NCI-H128 (cell line): ENCODE measurements around the gene BRAP.
"Not testable (repeated sequence)": the region's sequence is repeated elsewhere in the genome, so short reads cannot be mapped to it uniquely, and the experiment has no call there.

Source experiments
- DNase-seq: peaks from one replicate; lab custom pipeline; 2025; ENCODE audit not compliant: unreplicated experiment; lab: John Stamatoyannopoulos, UW

BRAP gene, protein sequence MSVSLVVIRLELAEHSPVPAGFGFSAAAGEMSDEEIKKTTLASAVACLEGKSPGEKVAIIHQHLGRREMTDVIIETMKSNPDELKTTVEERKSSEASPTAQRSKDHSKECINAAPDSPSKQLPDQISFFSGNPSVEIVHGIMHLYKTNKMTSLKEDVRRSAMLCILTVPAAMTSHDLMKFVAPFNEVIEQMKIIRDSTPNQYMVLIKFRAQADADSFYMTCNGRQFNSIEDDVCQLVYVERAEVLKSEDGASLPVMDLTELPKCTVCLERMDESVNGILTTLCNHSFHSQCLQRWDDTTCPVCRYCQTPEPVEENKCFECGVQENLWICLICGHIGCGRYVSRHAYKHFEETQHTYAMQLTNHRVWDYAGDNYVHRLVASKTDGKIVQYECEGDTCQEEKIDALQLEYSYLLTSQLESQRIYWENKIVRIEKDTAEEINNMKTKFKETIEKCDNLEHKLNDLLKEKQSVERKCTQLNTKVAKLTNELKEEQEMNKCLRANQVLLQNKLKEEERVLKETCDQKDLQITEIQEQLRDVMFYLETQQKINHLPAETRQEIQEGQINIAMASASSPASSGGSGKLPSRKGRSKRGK

GRCh38 chr12:111685811-111686573 lies at the start of gene BRAP, which contains the start of gene ACAD10:
BRAP (minus strand) TSS chr12:111685956; CDS start chr12:111685792, 164 bp downstream.
ACAD10 (plus strand) TSS chr12:111686053; CDS start chr12:111692710, 6,657 bp downstream.
- DNase-seq = peak; percentile 88

DNA sequence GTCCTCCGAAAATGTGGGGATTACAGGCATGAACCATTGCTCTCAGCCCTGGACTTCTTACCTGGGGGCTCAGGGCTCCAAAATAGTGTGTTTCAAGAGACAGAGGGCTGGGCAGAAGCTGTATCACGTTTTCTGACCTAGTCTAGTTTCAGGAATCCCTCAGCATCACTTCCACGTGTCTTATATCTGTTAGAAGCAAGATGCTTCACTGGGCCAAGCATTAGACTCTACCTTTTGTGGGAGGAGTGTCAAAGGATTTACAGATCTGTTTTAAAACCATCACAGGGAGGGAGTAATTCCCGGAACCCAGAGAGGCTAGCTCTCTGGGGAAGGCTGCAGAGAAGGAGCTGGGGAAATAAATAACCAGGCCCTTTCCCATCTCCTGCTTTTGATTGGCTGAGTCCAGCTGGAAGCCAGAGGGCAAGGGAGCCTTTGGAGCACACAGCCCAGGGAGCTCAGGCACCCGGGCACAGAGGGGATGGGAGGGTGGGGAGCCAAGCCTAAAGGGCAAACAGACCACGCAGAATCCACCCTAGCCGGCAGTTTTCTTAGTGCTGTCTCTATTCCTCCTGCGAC lies 47.7 kb upstream of the BRAP start:
- DNase-seq = no peak

- no peak for DNase-seq
These were observed 47.0 kb upstream of the BRAP start for GRCh38 chr12:111732786-111733185.

- no peak for DNase-seq
These were observed 44.7 kb upstream of the BRAP start for GRCh38 chr12:111730420-111730819.

DNA sequence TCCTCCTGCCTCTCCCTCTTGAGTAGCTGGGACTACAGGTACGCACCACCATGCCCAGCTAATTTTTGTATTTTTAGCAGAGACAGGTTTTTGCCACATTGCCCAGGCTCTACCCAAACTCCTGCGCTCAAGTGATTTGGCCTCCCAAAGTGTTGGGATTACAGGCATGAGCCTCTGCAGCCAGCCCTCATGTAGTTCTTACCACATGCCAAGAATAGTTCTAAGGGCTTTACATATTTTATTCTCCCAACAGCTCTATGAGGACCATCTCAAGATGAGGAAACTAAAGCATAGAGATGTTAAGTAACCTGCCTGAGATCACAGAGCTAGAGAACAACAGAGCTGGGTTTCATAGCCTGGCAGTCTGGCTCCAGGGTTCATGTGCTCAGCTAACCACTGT lies 43.0 kb upstream of the BRAP start:
- DNase-seq = no peak

DNA sequence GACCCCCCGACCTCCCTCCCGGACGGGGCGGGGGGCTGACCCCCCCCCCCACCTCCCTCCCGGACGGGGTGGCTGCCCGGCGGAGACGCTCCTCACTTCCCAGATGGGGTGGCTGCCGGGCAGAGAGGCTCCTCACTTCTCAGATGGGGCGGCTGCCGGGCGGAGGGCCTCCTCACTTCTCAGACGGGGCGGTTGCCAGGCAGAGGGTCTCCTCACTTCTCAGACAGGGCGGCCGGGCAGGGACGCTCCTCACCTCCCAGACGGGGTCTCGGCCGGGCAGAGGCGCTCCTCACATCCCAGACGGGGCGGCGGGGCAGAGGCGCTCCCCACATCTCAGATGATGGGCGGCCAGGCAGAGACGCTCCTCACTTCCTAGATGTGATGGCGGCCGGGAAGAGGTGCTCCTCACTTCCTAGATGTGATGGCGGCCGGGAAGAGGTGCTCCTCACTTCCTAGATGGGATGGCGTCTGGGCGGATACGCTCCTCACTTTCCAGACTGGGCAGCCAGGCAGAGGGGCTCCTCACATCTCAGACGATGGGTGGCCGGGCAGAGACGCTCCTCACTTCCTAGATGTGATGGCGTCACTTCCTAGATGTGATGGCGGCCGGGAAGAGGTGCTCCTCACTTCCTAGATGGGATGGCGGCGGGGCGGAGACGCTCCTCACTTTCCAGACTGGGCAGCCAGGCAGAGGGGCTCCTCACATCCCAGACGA lies 38.0 kb upstream of the BRAP start:
- not testable (repeated sequence) for DNase-seq

DNA sequence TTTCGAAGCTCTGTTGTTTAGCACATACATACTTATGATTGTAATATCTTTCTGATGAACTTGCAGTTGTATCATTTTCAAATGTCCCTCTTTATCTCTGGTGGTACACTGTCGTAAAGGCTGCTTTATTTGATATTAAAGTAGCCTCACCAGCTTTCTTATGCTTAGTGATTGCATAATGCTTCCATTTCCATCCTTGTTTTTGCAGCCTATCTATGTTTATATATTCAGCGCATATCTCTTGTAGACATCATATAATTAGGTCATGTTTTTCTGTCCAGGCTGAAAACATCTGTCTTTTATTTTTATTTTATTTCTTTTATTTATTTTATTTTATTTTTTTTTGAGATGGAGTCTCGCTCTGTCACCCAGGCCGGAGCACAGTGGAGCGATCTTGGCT lies 34.7 kb upstream of the BRAP start:
- no peak for DNase-seq

- not testable (repeated sequence) for DNase-seq
These were observed 33.6 kb upstream of the BRAP start for GRCh38 chr12:111719316-111719715.

DNA sequence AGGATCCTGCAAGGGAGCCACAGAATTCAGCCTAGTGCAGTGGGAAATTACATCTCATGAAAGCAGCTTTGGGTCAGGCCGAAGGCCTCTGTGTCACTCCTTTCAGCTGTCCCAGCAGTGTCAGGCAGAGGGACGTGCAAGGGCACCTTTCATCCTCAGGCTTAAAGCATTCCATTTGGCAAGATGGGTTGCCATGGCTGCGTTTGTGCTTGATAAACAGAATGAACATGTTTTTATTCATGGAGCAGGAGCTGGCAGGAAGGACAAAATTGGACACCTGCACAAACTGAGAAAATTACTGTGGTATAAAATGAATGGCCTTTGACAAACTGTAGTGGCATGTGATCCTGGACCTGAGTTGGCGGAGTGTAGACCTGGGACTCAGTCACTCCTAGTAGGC lies 29.5 kb upstream of the BRAP start:
- no peak for DNase-seq

- no peak for DNase-seq
These were observed 20.4 kb upstream of the BRAP start for GRCh38 chr12:111706145-111706544.

- no peak for DNase-seq
These were observed 19.9 kb upstream of the BRAP start for GRCh38 chr12:111705672-111706071.

- no peak for DNase-seq
These were observed 14.2 kb upstream of the BRAP start for GRCh38 chr12:111699962-111700361.

DNA sequence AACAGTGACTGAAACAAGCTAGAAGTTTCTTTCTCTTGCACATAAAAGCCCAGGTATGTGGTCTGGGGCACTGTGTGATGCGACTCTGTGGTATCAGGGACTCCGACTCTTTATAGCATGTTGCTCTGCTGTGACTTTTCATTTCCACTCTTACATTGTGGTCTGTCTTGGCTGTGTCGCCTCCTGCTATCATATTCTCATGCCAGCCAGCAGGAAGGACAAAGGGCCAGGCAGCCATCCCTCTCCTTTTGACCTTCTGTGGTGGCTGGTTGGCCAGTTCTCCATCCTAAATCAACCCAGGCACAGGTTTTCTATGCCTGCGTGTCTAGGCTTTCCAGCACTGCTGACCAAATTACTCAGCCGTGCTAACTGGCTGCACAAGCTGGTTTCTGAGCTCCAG lies 8.1 kb upstream of the BRAP start:
- no peak for DNase-seq

GRCh38 chr12:111692575-111693210 lies 6.9 kb upstream of the BRAP start:
- no peak for DNase-seq

DNA sequence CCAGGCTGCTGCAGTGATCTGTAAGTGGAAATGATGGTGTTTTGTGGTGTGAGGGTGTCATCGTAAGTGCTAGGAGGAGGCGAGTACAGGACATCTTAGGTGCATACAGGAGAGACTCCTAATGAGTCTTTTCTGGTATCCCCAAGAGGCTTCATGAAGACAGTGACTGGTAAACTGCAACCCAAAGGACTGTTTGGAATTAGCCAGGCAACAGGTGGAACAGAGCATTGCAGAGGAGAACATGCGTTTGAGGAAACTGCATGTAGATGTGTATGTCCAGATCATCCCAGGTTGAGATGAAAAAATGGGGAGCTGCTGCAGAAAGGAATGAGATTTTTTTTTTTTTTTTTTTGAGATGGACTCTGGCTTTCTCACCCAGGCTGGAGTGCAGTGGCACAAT lies 5.5 kb upstream of the BRAP start:
- no peak for DNase-seq

DNA sequence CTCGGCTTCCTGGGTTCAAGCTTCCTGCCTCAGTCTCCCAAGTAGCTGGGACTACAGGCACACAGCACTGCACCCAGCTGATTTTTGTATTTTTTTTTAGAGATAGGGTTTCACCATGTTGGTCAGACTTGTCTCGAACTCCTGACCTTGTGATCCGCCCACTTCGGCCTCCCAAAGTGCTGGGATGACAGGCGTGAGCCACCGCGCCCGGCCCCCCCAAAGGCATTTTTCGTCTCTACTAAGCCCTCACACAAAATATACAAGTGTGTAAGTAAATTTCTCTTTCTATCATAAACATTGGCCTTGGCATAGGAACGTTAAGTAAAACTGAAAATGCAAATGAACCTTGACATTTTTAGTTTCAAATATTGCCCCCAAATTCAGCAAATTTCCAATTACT lies 2.2 kb upstream of the BRAP start:
- no peak for DNase-seq

DNA sequence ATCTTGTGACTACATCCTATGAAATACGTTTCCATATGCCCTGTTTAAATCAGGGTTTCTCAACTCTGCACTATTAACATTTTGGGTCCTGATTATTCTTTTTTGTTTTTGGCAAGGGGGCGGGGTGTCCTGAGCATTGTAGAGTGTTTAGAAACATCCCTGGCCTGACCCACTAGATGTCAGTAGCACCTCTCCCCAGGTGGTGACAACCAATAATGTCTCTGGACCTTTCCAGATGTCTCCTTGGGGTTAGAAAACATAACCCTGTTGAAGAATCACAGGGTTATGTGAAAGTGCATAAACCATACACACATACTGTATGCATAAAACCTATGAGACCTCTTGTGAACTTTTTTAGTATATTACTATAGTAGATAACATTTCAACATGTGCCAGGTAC lies 1.5 kb upstream of the BRAP start:
- no peak for DNase-seq

- DNase-seq = no peak
These were observed 884 bp upstream of the BRAP start for GRCh38 chr12:111686574-111687105.

- DNase-seq = no peak
These were observed 390 bp downstream of the BRAP start for GRCh38 chr12:111685322-111685810.
